Vagina (tissue), 2 donors: ENCODE measurements around the gene GABRP.

ENCODE experiments used
- POLR2A ChIP-seq, 2 donors: fragments of 450-650 bp; IDR thresholded peaks; one replicate each; pipeline ENCODE4 v1.6.1; 2017; ENCODE audit warnings: antibody characterized with exemption in 2 of 2, mild to moderate bottlenecking in 2 of 2, moderate library complexity in 2 of 2
- POLR2AphosphoS5 ChIP-seq, 2 donors: sonication (generic); formaldehyde crosslinking; IDR thresholded peaks; one replicate each; pipeline ENCODE4 v1.9.0; 2017; ENCODE audit warnings: antibody characterized with exemption in 2 of 2, mild to moderate bottlenecking in 2 of 2, low read depth in 1 of 2; ENCODE audit not compliant: insufficient read depth in 1 of 2
- TF ChIP-seq, protein P1 (sequence below), 3 experiments: fragments of 450-650 bp in 2 of 3; fragments of 200-600 bp in 1 of 3; sonication (generic) in 1 of 3; IDR thresholded peaks; one replicate each; pipeline ENCODE4 v1.5.1; 2017 to 2019; ENCODE audit warnings: antibody characterized with exemption in 3 of 3, mild to moderate bottlenecking in 2 of 3, moderate library complexity in 2 of 3

DNA sequence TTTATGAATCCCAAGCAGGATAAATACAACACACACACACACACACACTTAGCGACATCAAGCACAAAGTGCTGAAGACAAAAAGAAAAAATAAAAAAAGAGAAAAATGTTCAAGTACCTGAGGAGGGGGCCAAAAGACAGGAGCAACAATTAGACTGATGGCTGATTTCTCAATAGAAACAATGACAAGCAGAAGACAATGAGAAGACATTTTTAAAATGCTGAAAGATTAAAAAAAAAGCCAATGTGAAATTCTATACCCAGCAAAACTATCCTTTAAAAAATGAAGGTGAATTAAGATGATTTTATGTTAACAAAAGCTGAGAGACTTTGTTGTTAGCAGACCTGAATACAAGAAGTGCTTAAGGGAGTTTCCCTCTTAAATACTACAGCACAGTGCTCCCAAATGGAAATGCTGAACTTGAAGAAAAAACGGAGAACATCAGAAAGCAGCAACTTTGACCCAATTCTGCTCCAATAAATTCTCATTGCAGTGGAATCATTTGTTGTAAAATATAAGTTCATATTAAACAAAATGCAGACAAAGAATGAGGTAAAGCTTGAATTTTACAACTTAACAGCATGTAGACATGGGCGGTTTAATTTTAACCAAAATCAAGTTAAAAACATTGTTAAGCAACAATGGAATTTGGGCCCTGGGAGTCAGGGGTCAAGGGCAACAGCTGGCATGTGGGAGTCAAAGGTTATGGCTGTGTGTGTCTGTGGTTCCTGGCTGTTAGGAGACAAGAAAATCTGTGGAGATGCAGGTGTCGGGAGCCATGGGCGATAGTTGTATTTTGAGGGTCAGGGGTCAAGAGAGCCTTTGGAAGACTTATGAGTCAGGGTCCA lies 77.5 kb downstream of the GABRP start:
- TF ChIP-seq, protein P1, sequence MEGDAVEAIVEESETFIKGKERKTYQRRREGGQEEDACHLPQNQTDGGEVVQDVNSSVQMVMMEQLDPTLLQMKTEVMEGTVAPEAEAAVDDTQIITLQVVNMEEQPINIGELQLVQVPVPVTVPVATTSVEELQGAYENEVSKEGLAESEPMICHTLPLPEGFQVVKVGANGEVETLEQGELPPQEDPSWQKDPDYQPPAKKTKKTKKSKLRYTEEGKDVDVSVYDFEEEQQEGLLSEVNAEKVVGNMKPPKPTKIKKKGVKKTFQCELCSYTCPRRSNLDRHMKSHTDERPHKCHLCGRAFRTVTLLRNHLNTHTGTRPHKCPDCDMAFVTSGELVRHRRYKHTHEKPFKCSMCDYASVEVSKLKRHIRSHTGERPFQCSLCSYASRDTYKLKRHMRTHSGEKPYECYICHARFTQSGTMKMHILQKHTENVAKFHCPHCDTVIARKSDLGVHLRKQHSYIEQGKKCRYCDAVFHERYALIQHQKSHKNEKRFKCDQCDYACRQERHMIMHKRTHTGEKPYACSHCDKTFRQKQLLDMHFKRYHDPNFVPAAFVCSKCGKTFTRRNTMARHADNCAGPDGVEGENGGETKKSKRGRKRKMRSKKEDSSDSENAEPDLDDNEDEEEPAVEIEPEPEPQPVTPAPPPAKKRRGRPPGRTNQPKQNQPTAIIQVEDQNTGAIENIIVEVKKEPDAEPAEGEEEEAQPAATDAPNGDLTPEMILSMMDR (IDR thresholded peaks at IDR 0.05), result no peak
- no peak for TF ChIP-seq POLR2A (IDR thresholded peaks at IDR 0.05)
- no peak for TF ChIP-seq POLR2AphosphoS5 (IDR thresholded peaks at IDR 0.05; ENCODE audit: insufficient read depth in 1 of 2, low read depth in 1 of 2)
